ENCODE measurements around the gene ANKMY1.

ANKMY1 gene

DNA sequence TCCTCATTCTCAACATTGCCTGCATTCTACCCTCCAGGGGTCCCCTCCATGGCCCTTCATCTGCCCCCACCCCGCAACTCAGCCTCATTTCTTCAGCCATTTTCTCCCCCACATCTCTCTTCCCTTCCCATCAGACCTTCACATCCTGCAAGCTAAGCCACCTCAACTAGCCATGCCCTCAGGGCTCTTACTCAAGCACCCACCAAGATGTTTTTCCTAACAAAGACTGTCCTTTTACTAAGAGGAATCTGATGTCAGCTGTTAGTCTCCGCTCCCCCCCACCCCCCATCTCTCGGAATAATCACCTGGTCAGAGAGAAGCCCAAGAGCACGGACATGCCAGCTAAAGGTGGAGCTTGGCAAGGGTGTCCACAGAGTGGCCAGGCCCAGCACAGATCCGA lies 24.0 kb upstream of the ANKMY1 start:
- no peak for DNase-seq (ENCODE audit: low read depth in 1 of 2, low spot score in 1 of 2)

DNA sequence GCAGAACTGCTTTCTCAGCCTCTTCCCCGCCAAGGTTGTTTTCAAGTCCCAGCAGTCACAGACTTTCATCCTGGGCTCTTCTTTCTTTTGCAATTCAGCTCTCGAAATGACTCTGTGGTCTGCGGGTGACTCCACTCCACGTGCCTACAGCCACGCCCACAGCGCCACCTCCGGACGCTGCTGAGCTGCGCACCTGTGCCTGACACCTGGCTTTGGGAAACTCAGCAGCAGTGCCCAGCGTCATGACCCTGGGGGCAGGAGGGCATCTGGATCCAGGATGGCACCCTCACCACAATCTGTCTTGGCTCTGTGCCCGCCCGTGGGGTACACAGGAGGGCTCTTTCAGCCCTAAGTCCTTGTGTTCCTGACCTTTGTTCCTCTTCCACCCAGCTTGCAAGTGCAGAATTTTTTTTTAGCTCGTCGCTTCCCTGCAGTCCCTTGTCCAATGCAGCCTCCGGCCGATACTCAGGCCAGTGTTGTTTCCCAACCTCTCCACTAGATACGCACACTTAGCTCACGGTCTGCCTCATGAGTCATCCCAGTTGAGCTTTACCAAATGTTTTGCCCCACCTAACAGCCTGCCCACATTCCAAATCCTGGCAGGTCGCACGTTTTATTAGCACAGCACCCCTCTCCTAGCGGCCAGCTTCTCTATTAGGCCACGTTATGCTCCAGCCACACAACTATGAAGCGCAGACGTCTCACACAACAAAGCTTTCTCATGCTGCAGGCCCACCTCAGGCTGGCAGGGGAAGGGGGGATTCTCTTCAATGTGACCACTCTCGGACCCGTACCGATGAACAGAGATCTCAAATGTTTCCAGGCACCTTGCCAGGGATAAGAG lies 22.2 kb upstream of the ANKMY1 start:
- DNase-seq (ENCODE audit: low read depth in 1 of 2, low spot score in 1 of 2) = peak; percentile 64

DNA sequence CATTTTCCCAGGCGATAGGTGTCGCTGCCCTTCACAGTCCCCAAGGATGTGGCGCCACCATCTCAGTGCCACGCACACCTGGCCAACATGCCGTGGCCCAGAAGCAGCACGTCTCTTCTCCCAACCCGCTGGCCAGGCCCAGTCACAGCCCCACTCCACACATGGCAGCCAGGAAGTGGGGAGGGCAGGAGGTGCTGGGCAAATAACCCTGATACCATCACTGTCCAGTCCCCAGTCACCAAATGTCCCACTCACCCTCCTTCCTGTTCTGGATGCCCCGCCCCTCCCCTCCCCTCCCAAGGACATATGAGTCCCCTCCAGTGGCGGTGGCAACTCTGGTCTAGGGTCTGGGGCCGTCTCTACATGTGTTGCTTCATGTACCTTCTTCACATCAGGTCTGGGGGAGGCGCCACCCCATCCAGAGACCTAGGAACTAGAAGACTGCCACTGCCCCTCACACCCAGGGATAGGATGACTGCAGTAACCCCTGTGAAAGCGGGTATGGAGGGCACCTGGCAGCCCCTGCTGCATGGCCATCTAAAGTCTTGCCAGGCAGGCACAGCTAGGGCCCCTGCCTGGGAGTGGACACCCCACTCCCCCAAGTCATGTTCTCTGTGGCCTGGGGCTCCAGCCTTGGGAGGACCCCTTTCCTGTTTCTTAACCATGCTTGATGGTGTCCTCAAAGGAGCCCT lies 21.4 kb upstream of the ANKMY1 start:
- no peak for DNase-seq (ENCODE audit: low read depth in 1 of 2, low spot score in 1 of 2)

DNA sequence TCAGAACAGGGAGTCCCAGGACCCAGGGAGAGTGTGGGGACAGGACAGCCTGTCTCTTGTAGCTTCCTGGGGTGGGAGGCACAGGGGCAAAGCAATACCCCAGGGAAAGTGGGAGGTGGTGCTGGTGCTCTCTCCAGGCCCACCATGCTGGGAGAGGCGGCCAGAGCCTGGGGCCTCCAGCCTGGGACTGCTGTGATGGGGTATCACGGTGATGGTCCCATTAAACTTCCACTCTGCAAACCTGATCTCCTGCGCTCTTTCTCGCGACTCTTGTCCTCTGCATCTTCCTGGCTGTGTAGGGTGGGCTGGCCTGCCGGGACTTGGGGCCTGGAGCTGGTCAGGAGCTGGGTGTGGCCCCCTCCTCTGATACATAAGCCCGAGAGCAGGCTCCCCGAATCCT lies 20.7 kb upstream of the ANKMY1 start:
- DNase-seq (ENCODE audit: low read depth in 1 of 2, low spot score in 1 of 2) = no peak

DNA sequence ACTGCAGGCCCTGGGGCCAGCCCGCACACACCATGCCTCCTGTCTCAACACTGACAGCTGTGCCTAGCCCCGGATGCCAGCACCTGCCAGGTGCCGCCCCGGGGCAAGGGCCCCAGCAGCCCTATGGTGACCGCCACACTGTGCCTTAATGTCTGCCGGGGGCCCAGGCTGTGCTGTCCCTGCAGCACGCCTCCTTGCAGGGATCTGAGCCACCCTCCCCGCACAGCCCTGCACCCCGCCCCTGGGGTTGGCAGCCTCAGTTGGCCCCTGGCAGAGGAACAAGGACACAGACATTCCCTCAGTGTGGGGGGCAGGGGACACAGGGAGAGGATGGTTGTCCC lies 20.3 kb upstream of the ANKMY1 start:
- DNase-seq (ENCODE audit: low read depth in 1 of 2, low spot score in 1 of 2) = no peak

DNA sequence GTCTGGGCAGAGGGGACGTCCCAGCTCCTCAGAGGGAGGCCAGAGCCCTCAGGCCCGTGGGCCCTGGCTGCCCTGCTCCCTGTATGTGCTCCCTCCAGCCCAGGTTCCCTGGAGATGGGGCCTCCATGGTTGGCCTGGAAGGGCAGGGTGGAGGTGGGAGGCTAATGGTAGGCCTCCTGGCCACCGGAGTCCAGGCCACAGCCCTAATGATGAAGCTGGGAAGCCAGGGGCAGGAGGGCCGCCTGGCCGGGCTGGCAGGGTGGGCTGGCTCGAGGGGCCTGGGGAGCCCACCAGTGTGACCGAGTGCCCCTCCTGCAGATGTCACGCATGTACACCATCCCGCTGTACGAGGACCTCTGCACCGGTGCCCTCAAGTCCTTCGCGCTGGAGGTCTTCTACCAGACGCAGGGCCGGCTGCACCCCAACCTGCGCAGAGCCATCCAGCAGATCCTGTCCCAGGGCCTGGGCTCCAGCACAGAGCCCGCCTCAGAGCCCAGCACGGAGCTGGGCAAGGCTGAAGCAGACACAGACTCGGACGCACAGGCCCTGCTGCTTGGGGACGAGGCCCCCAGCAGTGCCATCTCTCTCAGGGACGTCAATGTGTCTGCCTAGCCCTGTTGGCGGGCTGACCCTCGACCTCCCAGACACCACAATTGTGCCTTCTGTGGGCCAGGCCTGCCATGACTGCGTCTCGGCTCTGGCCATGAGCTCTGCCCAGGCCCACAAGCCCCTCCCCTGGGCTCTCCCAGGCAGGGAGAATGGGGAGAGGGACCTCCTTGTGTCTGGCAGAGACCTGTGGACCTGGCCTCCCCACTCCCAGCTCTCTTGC lies 19.7 kb upstream of the ANKMY1 start:
- DNase-seq (ENCODE audit: low read depth in 1 of 2, low spot score in 1 of 2) = no peak

DNA sequence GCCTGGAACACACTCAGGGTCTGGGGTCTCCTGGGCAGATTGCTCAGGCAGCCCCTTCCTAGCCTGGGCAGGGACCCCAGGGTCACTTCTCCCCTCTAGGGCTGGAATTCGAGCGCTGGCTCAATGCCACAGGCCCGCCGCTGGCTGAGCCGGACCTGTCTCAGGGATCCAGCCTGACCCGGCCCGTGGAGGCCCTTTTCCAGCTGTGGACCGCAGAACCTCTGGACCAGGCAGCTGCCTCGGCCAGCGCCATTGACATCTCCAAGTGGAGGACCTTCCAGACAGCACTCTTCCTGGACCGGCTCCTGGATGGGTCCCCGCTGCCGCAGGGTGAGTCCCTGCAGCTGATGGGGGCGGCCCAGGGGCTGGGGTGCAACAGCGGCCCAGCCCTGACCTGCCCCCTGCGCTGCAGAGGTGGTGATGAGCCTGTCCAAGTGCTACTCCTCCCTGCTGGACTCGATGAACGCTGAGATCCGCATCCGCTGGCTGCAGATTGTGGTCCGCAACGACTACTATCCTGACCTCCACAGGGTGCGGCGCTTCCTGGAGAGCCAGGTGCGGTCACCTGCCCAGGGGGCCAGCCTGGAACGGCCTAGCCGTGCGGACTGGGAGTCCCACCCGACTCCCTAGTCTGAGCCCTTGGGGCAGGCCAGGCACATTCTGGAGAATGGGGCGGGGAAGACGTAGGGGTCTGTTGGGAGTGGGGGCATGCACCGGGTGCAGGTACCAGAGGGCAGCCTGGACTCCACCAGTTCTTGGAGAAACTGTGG lies 18.8 kb upstream of the ANKMY1 start:
- no peak for DNase-seq (ENCODE audit: low read depth in 1 of 2, low spot score in 1 of 2)

DNA sequence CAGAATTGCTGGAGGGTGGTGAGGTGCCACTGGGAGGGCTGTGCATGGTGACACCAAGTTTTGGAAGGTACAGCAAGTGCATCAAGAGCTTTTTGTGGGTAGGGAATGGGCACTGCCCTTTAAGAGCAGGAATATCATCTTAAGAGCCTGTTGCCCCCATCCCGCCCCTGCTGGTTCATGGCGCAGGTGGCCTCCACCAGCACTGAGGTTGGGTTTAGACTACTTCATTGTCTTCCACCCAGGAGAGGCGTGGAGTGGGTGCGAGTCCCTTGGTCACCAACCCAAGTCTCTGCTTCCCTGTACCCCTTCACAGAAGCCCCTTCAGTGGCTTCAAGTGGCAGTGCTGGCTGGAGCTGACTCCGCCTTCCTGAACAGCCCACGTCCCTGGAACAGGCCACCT lies 18.2 kb upstream of the ANKMY1 start:
- DNase-seq (ENCODE audit: low read depth in 1 of 2, low spot score in 1 of 2) = no peak

DNA sequence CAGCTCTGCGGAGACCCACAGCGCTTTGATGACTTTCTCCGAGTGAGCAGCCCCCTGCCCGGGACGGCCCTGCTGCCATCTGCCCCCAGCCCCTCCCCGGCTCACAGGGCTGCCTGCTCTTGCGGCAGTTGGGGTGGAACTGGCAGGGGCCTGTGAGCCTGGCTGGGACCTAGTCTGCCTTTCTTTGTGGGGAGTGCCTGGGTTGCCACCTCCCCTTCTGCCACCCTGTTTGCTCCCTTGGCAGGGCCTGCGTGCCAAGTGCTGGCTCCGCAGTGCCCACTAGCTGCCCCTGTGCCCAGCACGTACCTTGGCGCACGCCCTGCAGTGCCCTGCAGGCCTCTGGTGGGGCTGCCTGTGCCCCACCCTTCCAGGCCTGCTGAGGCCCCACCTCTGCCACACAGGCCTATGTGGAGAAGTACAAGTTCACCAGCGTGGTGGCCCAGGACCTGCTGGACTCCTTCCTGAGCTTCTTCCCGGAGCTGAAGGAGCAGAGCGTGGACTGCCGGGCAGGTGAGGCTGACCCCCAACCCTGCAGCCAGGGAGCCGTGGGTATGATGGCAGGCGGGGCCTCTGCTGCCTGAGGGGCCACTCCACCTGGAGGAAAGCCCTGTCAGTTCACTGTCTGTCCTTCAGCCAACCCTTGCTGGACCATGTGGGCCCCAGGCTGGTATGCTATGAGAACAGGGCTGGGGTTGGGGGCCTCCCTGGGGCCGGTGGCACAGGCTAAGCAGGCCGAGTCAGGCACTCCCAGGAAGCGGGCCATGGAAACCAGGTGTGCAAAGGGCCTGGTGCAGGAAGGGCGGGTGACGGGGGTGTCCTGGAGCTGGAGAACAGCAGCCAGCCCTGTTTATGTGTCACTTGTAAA lies 17.5 kb upstream of the ANKMY1 start:
- DNase-seq (ENCODE audit: low read depth in 1 of 2, low spot score in 1 of 2) = no peak

DNA sequence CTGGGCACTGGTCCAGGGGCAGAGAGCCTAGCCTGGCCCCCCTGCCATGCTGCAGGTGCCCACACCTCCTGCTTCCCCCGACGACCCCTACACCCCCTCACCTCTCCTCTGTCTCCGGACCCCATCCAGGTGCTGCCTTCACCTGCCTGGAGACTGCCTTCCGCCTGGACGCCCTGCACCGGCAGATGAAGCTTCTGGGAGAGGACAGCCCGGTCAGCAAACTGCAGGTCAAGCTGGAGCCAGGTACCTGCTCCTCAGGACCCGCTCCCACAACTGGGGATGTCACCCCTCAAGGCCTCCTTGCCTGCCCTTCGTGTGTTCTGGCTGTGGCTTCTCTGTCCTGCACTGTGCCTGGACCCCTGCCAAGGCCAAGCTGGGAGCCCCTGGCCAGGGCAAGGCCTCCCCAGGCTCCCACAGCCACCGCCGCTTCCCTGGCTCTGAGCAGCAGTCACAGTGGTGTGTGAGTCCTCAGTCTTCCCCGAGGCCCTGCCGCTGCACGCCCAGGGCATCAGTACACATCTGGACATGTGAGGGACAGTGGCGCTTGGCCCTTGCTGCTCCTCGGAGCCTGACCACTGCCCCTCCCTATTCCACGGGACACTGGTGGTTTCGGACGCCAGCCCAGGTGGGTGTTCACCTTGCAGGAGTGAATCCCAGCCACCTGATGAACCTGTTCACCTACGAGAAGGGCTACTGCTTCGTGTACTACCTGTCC lies 16.8 kb upstream of the ANKMY1 start:
- no peak for DNase-seq (ENCODE audit: low read depth in 1 of 2, low spot score in 1 of 2)

DNA sequence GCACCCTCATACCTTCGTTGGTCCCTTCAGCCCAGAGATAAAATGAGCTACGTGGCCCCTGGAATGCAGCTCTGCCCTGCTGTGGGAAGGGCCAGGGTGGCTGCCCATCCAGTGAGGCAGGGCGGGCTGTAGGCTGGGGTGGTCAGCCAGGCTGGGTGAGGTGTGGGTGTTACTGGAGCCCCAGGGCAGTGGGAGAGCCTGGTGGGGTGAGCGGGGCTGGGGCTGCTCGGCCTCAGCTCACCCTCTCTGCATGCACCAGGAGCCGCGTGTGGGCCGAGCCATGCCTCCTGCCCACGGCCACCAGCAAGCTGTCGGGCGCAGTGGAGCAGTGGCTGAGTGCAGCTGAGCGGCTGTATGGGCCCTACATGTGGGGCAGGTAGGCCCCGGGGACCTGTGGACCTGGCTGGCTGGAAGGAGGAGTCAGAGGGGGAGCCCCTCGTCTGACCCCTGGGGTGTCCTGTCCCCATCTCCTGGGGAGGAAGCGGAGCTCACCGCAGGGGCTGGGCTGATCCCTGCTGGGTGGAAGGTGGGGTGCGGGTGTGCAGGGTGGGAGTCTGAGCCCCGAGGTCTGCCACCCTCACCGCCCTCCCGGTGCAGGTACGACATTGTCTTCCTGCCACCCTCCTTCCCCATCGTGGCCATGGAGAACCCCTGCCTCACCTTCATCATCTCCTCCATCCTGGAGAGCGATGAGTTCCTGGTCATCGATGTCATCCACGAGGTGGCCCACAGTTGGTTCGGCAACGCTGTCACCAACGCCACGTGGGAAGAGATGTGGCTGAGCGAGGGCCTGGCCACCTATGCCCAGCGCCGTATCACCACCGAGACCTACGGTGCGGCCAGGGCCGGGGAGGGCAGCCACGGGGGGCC lies 16.0 kb upstream of the ANKMY1 start:
- DNase-seq (ENCODE audit: low read depth in 1 of 2, low spot score in 1 of 2) = no peak

DNA sequence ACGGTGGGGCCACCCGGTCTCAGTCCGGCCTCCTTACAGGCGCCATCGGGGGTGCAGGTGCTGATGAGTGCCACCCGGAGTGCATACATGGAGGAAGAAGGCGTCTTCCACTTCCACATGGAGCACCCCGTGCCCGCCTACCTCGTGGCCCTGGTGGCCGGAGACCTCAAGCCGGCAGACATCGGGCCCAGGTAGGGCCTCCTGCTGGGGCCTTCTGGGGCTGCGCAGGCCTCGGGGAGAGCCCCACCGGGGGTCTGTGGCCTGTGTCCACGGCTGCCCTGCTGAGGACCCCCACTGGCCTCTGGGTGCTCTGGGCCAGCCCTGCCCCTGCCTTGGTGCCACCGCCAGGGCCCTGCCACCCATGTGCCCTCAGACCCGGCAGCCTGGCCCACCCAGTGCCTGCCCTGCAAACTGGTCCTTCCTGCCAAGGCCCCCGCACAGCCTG lies 15.3 kb upstream of the ANKMY1 start:
- no peak for DNase-seq (ENCODE audit: low read depth in 1 of 2, low spot score in 1 of 2)

DNA sequence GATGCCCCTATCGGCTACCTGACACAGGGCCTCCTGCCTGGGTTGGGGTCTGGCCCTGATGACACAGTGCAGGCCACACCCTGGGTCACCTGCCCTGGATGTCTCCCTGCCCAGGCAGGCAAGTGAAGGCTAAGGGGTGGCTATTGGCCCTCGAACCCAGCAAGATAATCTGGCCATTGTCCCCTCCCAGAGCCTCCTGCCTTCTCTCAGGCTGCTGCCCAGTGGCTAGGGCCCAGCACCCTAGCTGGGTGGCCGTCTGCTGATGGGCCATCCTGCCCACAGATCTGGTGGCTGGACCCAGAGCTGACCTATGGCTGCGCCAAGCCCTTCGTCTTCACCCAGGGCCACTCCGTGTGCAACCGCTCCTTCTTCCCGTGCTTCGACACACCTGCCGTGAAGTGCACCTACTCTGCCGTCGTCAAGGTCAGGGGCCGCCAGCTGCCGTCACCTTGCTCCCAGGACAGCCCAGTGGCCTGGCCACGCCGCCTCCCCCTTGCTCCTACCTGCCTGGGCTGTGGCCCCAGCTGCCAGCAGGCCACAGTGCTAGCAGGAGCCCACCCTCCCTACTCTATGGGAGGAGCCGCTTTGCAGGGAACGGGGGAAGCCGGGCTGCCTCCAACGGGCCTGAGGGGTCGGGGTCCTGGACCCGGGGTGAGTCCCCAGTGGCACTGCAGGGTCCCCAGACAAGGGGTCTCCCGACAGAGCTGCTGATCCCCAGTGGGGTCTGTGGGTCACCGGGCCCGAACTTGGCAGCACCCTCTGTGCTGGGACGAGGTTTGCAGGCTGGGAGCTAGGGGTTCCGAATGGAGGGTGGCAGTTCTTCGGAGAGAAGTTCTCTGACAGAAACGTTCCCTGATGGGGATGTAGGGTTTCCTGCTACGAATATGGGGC lies 14.6 kb upstream of the ANKMY1 start:
- DNase-seq (ENCODE audit: low read depth in 1 of 2, low spot score in 1 of 2) = no peak

DNA sequence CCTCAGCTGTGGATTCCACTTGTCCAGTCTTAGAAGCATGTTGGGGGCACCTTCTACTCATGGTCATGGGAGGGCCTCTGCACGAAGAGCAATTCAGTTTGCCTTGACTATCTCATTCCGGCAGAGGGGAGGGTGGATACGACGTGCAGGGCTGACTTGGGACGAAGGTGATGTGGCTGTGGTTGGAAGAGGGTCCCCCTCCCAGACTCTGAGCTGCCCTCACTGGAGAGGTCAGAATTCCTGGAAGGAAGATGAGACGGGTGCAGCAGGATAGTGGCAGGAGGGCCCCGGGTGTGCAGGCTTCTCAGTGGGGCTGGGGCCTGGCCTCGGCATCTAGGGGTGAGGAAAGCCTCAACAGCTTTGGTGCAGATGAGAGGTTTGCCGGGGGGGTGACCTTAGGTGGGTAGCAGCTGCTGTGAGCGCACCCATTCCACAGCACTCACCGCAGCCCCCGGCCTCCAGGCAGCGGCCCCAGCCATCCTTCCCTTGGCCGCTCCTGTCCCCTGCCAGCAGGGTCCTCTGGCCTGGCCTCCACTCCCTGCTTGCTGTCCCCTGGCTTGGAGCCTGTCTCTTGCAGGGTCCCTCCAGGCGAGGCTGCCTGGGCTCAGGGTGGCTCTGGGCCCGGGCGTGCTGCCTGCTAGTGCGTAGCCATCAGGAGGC lies 13.7 kb upstream of the ANKMY1 start:
- DNase-seq (ENCODE audit: low read depth in 1 of 2, low spot score in 1 of 2) = no peak

DNA sequence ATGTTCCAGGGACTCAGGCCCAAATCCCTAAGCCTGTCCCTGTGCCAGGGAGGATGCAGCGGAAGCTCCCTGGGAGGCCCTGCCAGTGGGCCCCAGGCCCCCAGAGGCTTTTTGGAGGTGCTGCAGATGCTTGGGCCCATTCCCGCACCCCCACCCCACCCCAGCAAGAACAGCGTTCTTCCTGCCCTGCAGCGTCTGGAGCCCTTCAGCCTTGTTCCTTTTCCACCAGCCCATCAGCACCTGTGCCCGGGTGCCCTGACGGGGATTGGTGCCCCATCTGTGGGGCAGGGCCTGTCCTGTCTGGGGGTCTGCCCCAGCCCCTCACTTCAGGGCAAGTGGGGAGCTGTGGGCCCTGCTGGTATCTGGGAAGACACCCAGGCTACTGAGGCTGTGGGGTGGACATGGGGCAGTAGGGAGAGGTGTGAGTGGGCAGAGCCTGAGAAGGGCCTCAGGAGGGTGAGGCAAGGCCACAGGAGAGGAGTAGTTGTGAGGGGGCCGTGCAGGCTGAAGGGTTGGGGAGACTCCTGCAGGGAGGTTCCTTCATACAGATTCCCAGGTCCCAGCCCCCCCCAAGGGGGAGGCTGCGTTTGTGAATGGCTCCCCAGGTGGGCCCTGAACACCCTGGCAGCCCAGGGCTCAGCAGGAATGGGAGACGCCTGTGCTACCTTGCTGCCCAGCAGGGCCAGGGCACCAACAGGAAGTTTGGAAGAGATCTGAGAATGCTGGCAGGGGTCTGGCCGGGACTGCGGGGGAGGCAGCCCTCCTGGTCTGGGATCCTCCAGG lies 12.9 kb upstream of the ANKMY1 start:
- DNase-seq (ENCODE audit: low read depth in 1 of 2, low spot score in 1 of 2) = no peak

DNA sequence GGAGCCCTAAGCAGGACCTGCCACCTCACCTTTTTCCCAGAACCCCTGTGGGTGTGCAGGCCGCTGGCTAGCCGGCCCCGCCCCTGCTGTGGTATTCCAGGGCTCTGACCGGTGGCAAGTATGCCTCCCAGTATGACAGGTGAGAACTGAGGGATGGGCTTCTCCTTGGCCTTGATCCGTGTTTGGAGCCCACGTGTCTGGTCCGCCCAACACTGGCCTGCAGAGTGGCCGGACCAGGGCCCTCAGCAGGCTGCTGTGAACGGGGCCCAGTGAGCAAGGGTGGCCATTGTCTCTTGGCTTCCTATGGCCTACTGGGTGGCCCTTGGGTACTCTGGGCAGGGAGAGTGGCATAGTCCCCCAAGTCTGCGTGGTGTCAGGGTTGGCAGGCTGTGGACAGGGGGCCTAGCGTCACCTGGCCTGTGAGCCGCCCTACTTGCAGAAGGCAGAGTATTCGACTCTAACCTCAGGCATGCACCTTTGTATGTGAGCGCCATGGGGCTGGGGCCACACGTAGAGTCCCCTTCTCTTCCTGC lies 12.3 kb upstream of the ANKMY1 start:
- DNase-seq (ENCODE audit: low read depth in 1 of 2, low spot score in 1 of 2) = no peak

Measured in stimulated activated CD4-positive, alpha-beta T cell treated with anti-CD3 and anti-CD28 coated beads, Interleukin-15, amount 100 ng/mL, for 1 hour (primary cell).